ENCODE measurements around the gene ALDH1L1.
A peak's percentile ranks its signal among the peaks of the same experiment; 100 is the strongest.

Gene ALDH1L1

GRCh38 chr3:126180477-126181397 lies at the start of gene ALDH1L1:
ALDH1L1 (minus strand) TSS chr3:126180586; CDS start chr3:126160979, 19,607 bp downstream.
- no peak for DNase-seq
- TF ChIP-seq GATA1 (IDR thresholded peaks at IDR 0.05; ENCODE audit: low read depth, low read length) (no peak), POLR2A (IDR thresholded peaks at IDR 0.05; ENCODE audit: low read length) (no peak)

DNA sequence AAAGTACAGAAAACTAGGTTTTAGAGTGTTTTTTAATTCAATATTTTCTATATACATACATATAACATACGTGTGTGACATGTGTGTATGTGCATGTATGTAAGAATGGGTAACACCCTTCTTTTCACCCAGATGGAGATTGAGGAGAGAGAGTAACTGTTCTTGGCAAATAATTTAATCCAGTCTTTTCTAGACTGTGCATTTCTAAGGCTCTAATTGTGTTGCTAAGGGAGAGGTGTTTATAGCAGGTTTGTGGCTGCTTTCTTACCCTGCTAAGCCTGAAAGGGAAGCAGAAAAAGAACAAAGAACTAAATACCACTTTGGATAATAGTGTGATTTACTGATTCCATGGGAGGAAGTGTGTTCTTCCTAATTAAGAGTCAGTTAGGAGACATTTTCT lies 46.0 kb upstream of the ALDH1L1 start:
- no peak for TF ChIP-seq GATA1 (IDR thresholded peaks at IDR 0.05; ENCODE audit: low read depth, low read length)
- no peak for TF ChIP-seq POLR2A (IDR thresholded peaks at IDR 0.05; ENCODE audit: low read length)
- DNase-seq, result no peak

GRCh38 chr3:126216416-126216815 lies 36.0 kb upstream of the ALDH1L1 start:
- TF ChIP-seq GATA1 (IDR thresholded peaks at IDR 0.05; ENCODE audit: low read depth, low read length) (no peak), POLR2A (IDR thresholded peaks at IDR 0.05; ENCODE audit: low read length) (no peak)
- no peak for DNase-seq

- no peak for TF ChIP-seq POLR2A (IDR thresholded peaks at IDR 0.05; ENCODE audit: low read length)
- DNase-seq, result no peak
These were observed 33.1 kb upstream of the ALDH1L1 start for GRCh38 chr3:126213379-126214028.

DNA sequence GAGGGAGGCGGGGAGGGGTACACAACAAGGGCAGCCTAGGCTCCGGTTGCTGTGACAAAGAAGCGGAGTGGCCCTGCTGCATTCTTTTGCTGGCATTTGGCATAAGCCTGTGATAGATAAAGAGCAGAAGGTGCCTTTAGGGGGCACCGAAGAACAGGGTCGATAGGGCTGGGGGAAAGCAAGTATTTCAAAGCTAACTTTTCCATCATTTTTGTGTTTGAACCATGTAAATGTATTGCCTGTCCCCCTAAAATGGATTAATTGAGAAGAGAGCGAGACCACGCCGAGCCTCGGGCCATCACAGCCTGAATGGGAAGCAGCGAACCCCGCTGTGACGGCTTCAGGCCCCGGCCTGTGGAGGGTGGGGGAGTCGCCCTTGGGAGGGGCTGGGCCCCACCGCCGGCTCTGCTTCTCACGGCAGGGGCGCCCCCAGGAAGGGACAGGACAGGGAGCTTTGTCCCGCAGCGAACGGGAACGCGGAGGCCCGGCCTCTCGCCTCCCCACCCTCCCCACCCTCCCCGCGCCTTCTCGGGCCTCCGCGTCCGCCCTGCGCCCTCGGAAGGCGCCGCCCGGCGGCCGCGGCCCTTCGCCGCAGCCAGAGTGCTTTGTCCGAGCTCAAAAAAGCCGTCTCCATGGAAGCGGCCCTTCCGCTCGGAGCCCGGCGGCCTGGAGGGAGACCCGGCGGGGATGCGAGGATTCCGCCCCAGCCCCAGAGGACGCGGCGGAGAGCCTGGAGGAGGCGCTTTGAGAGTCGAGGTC lies 32.4 kb upstream of the ALDH1L1 start:
- TF ChIP-seq POLR2A (IDR thresholded peaks at IDR 0.05; ENCODE audit: low read length) (no peak), GATA1 (IDR thresholded peaks at IDR 0.05; ENCODE audit: low read depth, low read length) (no peak)
- peak; percentile 13 to 16 for DNase-seq

DNA sequence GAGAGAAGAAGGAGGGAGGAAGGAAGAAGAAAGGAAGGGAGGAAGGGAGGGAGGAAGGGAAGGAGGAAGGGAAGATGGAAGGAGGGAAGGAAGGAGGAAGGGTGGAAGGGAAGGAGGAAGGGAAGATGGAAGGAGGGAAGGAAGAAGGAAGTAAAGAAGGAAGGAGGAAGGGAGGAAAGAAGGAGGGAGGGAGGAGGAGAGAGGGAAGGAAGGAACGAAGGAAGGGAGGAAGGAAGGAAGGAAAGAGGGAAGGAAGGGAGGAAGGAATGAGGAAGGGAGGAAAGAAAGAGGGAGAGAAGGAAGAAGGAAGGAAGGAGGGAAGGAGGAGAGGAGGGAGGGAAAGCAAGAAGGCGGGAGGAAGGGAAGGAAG lies 31.8 kb upstream of the ALDH1L1 start:
- no peak for DNase-seq
- TF ChIP-seq GATA1 (IDR thresholded peaks at IDR 0.05; ENCODE audit: low read depth, low read length), result no peak
- no peak for TF ChIP-seq POLR2A (IDR thresholded peaks at IDR 0.05; ENCODE audit: low read length)

DNA sequence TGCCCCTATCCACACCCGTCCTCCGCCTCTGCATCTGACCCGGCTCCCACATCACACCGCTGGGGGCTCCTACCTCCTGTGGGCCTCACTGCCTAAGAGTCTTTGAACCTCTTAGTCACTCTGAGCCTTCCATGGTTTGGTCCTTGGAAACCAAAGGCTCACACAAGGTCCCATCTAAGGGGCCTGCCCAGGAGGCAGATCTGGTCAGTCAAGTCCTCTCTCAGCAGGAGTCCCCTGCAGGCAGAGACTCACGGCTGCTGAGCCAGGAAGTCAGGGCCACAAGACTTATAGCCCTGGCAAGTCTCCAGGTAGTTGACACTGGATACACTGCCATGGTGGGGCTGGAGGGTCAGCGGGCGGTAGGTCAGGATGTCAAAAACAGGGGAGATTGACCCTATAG lies 31.2 kb upstream of the ALDH1L1 start:
- no peak for TF ChIP-seq GATA1 (IDR thresholded peaks at IDR 0.05; ENCODE audit: low read depth, low read length)
- no peak for TF ChIP-seq POLR2A (IDR thresholded peaks at IDR 0.05; ENCODE audit: low read length)

GRCh38 chr3:126210606-126211005 lies 30.2 kb upstream of the ALDH1L1 start:
- DNase-seq, result no peak
- TF ChIP-seq GATA1 (IDR thresholded peaks at IDR 0.05; ENCODE audit: low read depth, low read length) (no peak), POLR2A (IDR thresholded peaks at IDR 0.05; ENCODE audit: low read length) (no peak)

More for the DNA sequence above, 31.2 kb upstream of the ALDH1L1 start:
- DNase-seq, result no peak

DNA sequence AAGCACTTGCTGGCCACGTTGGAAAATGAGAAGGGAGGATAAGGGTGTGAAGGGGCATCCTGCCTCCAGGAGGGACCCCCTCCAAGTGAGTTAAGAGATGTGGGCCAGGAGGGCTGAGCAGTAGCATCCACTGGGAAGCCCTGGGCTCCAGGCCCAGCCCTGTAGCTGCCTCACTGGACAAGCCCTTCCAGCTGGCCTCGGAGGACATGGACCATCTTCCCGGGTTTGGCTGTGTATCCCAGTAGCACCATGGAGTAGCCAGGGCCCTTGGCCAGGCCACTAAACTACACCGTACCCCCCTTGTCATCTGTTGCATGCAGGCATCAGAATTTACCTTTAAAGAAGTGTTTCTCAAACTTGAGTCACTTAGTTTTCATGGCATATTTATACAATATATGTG lies 29.4 kb upstream of the ALDH1L1 start:
- no peak for DNase-seq
- TF ChIP-seq POLR2A (IDR thresholded peaks at IDR 0.05; ENCODE audit: low read length) (no peak), GATA1 (IDR thresholded peaks at IDR 0.05; ENCODE audit: low read depth, low read length) (no peak)

GRCh38 chr3:126208606-126209256 lies 28.3 kb upstream of the ALDH1L1 start:
- peak; percentile 19 to 45 for DNase-seq
- TF ChIP-seq POLR2A (IDR thresholded peaks at IDR 0.05; ENCODE audit: low read length) (no peak), GATA1 (IDR thresholded peaks at IDR 0.05; ENCODE audit: low read depth, low read length) (no peak)

GRCh38 chr3:126208182-126208581 lies 27.8 kb upstream of the ALDH1L1 start:
- TF ChIP-seq POLR2A (IDR thresholded peaks at IDR 0.05; ENCODE audit: low read length), result no peak
- TF ChIP-seq GATA1 (IDR thresholded peaks at IDR 0.05; ENCODE audit: low read depth, low read length), result no peak
- no peak for DNase-seq

DNA sequence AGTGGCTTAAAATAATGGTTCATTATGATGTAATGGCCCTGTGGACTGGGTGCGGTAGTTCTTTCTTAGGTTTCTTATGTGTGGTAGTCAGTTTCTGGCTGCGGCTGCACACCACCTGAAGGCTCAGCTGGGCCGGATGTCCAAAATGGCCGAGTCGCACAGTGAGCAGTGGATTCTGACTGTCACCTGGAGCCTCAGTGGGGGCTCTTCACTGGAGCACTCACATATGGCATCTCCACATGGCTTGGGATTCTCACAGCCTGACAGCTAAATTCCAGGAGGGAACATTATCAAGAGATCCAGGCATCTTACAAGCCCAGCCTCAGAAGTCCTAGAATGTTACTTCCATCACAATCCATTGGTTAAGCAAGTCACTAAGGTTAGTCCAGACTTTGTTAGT lies 26.8 kb upstream of the ALDH1L1 start:
- TF ChIP-seq GATA1 (IDR thresholded peaks at IDR 0.05; ENCODE audit: low read depth, low read length) (no peak), POLR2A (IDR thresholded peaks at IDR 0.05; ENCODE audit: low read length) (no peak)
- no peak for DNase-seq

- TF ChIP-seq GATA1 (IDR thresholded peaks at IDR 0.05; ENCODE audit: low read depth, low read length) (no peak), POLR2A (IDR thresholded peaks at IDR 0.05; ENCODE audit: low read length) (no peak)
- DNase-seq, result no peak
These were observed 25.6 kb upstream of the ALDH1L1 start for GRCh38 chr3:126205717-126206655.

All from erythroblast (primary cell).